HG03135 (cell line): ENCODE data around the gene PLSCR4.
"Not testable (repeated sequence)": the region's sequence is repeated elsewhere in the genome, so short reads cannot be mapped to it uniquely, and the experiment has no call there.

Experiments
- ATAC-seq: cut with Tn5 transposase; IDR thresholded peaks from one replicate; pipeline ENCODE4 v1.9.1; 2021; ENCODE audit warnings: mild to moderate bottlenecking, moderate library complexity; ENCODE audit not compliant: unreplicated experiment

Gene PLSCR4

GRCh38 chr3:146250449-146251382, at the start of gene PLSCR4:
Gene PLSCR4 (minus strand): TSS chr3:146251105. CDS start chr3:146222071, 29,034 bp downstream.
- ATAC-seq, result no peak

- not testable (repeated sequence) for ATAC-seq
These were observed 42.5 kb upstream of the PLSCR4 start for GRCh38 chr3:146293401-146293800.

GRCh38 chr3:146283781-146284445, 33.0 kb upstream of the PLSCR4 start:
- ATAC-seq, result no peak

- ATAC-seq, result no peak
These were observed 30.0 kb upstream of the PLSCR4 start for GRCh38 chr3:146280864-146281263.

GRCh38 chr3:146279951-146280350, 29.0 kb upstream of the PLSCR4 start:
- ATAC-seq, result no peak

GRCh38 chr3:146279013-146279412, 28.1 kb upstream of the PLSCR4 start:
- no peak for ATAC-seq

- ATAC-seq, result no peak
These were observed 27.2 kb upstream of the PLSCR4 start for GRCh38 chr3:146277953-146278631.

- ATAC-seq, result no peak
These were observed 24.6 kb upstream of the PLSCR4 start for GRCh38 chr3:146275476-146275875.

GRCh38 chr3:146274833-146275232, 23.9 kb upstream of the PLSCR4 start:
- ATAC-seq, result no peak

GRCh38 chr3:146273721-146274407, 23.0 kb upstream of the PLSCR4 start:
- ATAC-seq, result no peak

- ATAC-seq, result no peak
These were observed 20.3 kb upstream of the PLSCR4 start for GRCh38 chr3:146271180-146271579.

- ATAC-seq, result no peak
These were observed 18.4 kb upstream of the PLSCR4 start for GRCh38 chr3:146269271-146269670.

- ATAC-seq, result no peak
These were observed 17.8 kb upstream of the PLSCR4 start for GRCh38 chr3:146268535-146269219.

GRCh38 chr3:146265720-146266119, 14.8 kb upstream of the PLSCR4 start:
- no peak for ATAC-seq

GRCh38 chr3:146262371-146263110, 11.6 kb upstream of the PLSCR4 start:
- ATAC-seq, result no peak

GRCh38 chr3:146259880-146260589, 9.1 kb upstream of the PLSCR4 start:
- no peak for ATAC-seq

GRCh38 chr3:146256851-146257486, 6.1 kb upstream of the PLSCR4 start:
- ATAC-seq, result no peak

- not testable (repeated sequence) for ATAC-seq
These were observed 1.5 kb upstream of the PLSCR4 start for GRCh38 chr3:146252445-146252844.
